Activated CD4-positive, alpha-beta T cell treated with anti-CD3 and anti-CD28 coated beads, Interleukin-2, amount 50 U/mL, for 24 hours (primary cell): ENCODE data around the gene DNAH11.
A peak's percentile ranks its signal among the peaks of the same experiment; 100 is the strongest.
"Not testable (repeated sequence)": the region's sequence is repeated elsewhere in the genome, so short reads cannot be mapped to it uniquely, and the experiment has no call there.

Source experiments
- DNase-seq, 2 donors: peaks; one replicate each; pipeline ENCODE4 v3.0.0-alpha.2; 2020; ENCODE audit warnings: low read depth in 1 of 2, low spot score in 1 of 2

Gene DNAH11

GRCh38 chr7:21923658-21924057 lies 380.8 kb downstream of the DNAH11 start:
- DNase-seq = no peak

- DNase-seq = no peak
Measured at GRCh38 chr7:21926448-21926847, 383.6 kb downstream of the DNAH11 start.

- DNase-seq = no peak
Measured at GRCh38 chr7:21927693-21928092, 384.9 kb downstream of the DNAH11 start.

- not testable (repeated sequence) for DNase-seq
Measured at GRCh38 chr7:21933293-21933692, 390.5 kb downstream of the DNAH11 start.

GRCh38 chr7:21934808-21935207 lies 392.0 kb downstream of the DNAH11 start:
- no peak for DNase-seq

GRCh38 chr7:21938463-21938862 lies 395.6 kb downstream of the DNAH11 start:
- DNase-seq = no peak

- peak in 1 of 2 donors; percentile 76 for DNase-seq
Measured at GRCh38 chr7:21939136-21939857, 396.5 kb downstream of the DNAH11 start.

- DNase-seq = no peak
Measured at GRCh38 chr7:21939858-21940372, 397.1 kb downstream of the DNAH11 start.

- DNase-seq = no peak
Measured at GRCh38 chr7:21941611-21942141, 398.8 kb downstream of the DNAH11 start.

GRCh38 chr7:21942955-21943354 lies 400.1 kb downstream of the DNAH11 start:
- DNase-seq = no peak

GRCh38 chr7:21943436-21943835 lies 400.6 kb downstream of the DNAH11 start:
- no peak for DNase-seq

- no peak for DNase-seq
Measured at GRCh38 chr7:21944616-21945453, 402.0 kb downstream of the DNAH11 start.

- peak; percentile 47 to 72 for DNase-seq
Measured at GRCh38 chr7:21945454-21946221, 402.8 kb downstream of the DNAH11 start, which contains the start of gene CDCA7L. Gene CDCA7L, minus strand, starts transcription at chr7:21945899. Its CDS starts 95 bp downstream, at chr7:21945804.

- no peak for DNase-seq
Measured at GRCh38 chr7:21946222-21946709, 403.4 kb downstream of the DNAH11 start.

GRCh38 chr7:21947056-21947455 lies 404.2 kb downstream of the DNAH11 start:
- DNase-seq = no peak

GRCh38 chr7:21947946-21948345 lies 405.1 kb downstream of the DNAH11 start:
- DNase-seq = no peak

- DNase-seq = no peak
Measured at GRCh38 chr7:21948364-21948763, 405.5 kb downstream of the DNAH11 start.

- DNase-seq = no peak
Measured at GRCh38 chr7:21948887-21949540, 406.2 kb downstream of the DNAH11 start.
